ENCODE data around the gene DGKG.

- TF ChIP-seq POLR2A (IDR thresholded peaks at IDR 0.05; ENCODE audit: low read depth, low read length) (no peak), POLR2AphosphoS5 (IDR thresholded peaks at IDR 0.05; ENCODE audit: low read depth, low read length) (no peak)
Observed at GRCh38 chr3:186200726-186201125, 161.3 kb downstream of the DGKG start.

Data from GM12892 (cell line).